Measurements from ENCODE around the gene NUTM1.

The NUTM1 gene

GRCh38 chr15:34357653-34358052, 14.5 kb downstream of the NUTM1 start:
- TF ChIP-seq CTCF (conservative IDR thresholded peaks at IDR 0.05; ENCODE audit: low read depth, low read length): no peak
- no peak for DNase-seq (ENCODE audit: low read depth)
- no peak overlapping the region for H3K4me3 ChIP-seq (ENCODE audit: low read depth, low read length)

GRCh38 chr15:34358367-34358766, 15.3 kb downstream of the NUTM1 start:
- H3K4me3 ChIP-seq (ENCODE audit: low read depth, low read length): no peak overlapping the region
- TF ChIP-seq CTCF (conservative IDR thresholded peaks at IDR 0.05; ENCODE audit: low read depth, low read length): peak; percentile 59
- peak; percentile 55 for DNase-seq (ENCODE audit: low read depth)

- no peak overlapping the region for H3K4me3 ChIP-seq (ENCODE audit: low read depth, low read length)
- TF ChIP-seq CTCF (conservative IDR thresholded peaks at IDR 0.05; ENCODE audit: low read depth, low read length): no peak
- DNase-seq (ENCODE audit: low read depth): no peak
Measured at GRCh38 chr15:34358948-34359347, 15.8 kb downstream of the NUTM1 start.

DNA sequence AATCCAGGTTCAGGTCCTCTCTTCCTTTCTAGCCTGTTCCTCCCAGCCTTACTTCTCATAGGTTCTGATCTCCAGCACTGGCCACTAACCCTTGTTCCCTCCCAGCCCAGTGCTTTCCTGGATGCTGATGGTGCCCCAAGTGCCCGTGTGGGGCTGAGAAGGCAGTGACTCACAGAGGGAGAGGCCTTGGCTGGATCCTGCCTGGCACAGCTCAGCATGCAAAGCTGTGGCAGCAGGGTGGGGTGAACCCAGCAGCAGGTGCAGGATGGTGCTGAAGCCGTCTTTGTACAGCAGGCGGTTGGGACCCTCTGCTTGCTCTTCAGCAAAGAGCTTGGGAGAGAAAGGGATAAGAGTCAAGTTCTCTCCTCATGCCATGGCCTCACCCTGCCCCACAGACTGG, 16.3 kb downstream of the NUTM1 start:
- H3K4me3 ChIP-seq (ENCODE audit: low read depth, low read length): no peak overlapping the region
- DNase-seq (ENCODE audit: low read depth): no peak
- TF ChIP-seq CTCF (conservative IDR thresholded peaks at IDR 0.05; ENCODE audit: low read depth, low read length): no peak

GRCh38 chr15:34360298-34360697, 17.2 kb downstream of the NUTM1 start:
- no peak for DNase-seq (ENCODE audit: low read depth)
- TF ChIP-seq CTCF (conservative IDR thresholded peaks at IDR 0.05; ENCODE audit: low read depth, low read length): no peak

GRCh38 chr15:34361278-34361677, 18.2 kb downstream of the NUTM1 start:
- no peak for DNase-seq (ENCODE audit: low read depth)
- no peak for TF ChIP-seq CTCF (conservative IDR thresholded peaks at IDR 0.05; ENCODE audit: low read depth, low read length)
- H3K4me3 ChIP-seq (ENCODE audit: low read depth, low read length): no peak overlapping the region

More at GRCh38 chr15:34360298-34360697, 17.2 kb downstream of the NUTM1 start:
- no peak overlapping the region for H3K4me3 ChIP-seq (ENCODE audit: low read depth, low read length)

GRCh38 chr15:34362047-34362773, 19.1 kb downstream of the NUTM1 start:
- H3K4me3 ChIP-seq (ENCODE audit: low read depth, low read length): no peak overlapping the region
- DNase-seq (ENCODE audit: low read depth): no peak
- TF ChIP-seq CTCF (conservative IDR thresholded peaks at IDR 0.05; ENCODE audit: low read depth, low read length): no peak

Measured in choroid plexus epithelial cell (primary cell).